ENCODE results near the gene RNF5. TPM values are rescaled to one million over a fixed set of nuclear protein-coding genes. Genes with fewer than 3 reads are reported as not detected.

The RNF5 gene
- total and polyA plus RNA-seq, 9 of the 15 experiments (the other 6 are each of a cell fraction or from before 2014, with no cell fraction given): 62.2 to 245 (median 129) TPM

- TF ChIP-seq SFPQ (IDR thresholded peaks at IDR 0.05; ENCODE audit: low read depth, low read length): no peak
- TF ChIP-seq ZFP36 (IDR thresholded peaks at IDR 0.05; ENCODE audit: low read depth, low read length, partially characterized antibody): peak; percentile 6
- peak; percentile 37; the same call in 1 of the 2 replicates for TF ChIP-seq REST (IDR thresholded peaks at IDR 0.05; ENCODE audit: borderline replicate concordance)
- no peak for TF ChIP-seq REST (CRISPR knock-in tag; IDR thresholded peaks at IDR 0.05; ENCODE audit: low read depth)
- TF ChIP-seq DMBX1 (CRISPR knock-in tag; IDR thresholded peaks at IDR 0.05; ENCODE audit: borderline replicate concordance): 0 out of 2 replicates have a peak, but pooled peaks have one; percentile 34
- TF ChIP-seq RAD51 (IDR thresholded peaks at IDR 0.05; ENCODE audit: borderline replicate concordance, low read depth): no peak
- 0 out of 2 replicates have a peak, but pooled peaks have one; percentile 18 for TF ChIP-seq ZNF592 (IDR thresholded peaks at IDR 0.05)
- no peak for TF ChIP-seq HDAC2 (IDR thresholded peaks at IDR 0.05)
- peak; percentile 33 for TF ChIP-seq RBBP5 (IDR thresholded peaks at IDR 0.05; ENCODE audit: borderline replicate concordance, insufficient read depth, low read length, poor library complexity, severe bottlenecking)
- TF ChIP-seq PTTG1 (tag; IDR thresholded peaks at IDR 0.05; ENCODE audit: low read depth): no peak
- TF ChIP-seq CREM (IDR thresholded peaks at IDR 0.05; ENCODE audit: low read depth): no peak
Observed at GRCh38 chr6:32181915-32182529, 3.8 kb downstream of the RNF5 start (continued).

Measured in K562 (cell line).